Ishikawa (cell line): ENCODE data around the gene LIPG.

ENCODE experiments used
- CEBPB ChIP-seq: IDR thresholded peaks from 2 replicates; pipeline ENCODE4 v1.6.1; 2012
- CREB1 ChIP-seq: IDR thresholded peaks from 2 replicates; pipeline ENCODE4 v1.6.1; 2012; ENCODE audit warnings: low read depth
- EGR1 ChIP-seq: IDR thresholded peaks from 2 replicates; pipeline ENCODE4 v1.6.1; 2012
- EP300 ChIP-seq: IDR thresholded peaks from 2 replicates; pipeline ENCODE4 v1.6.1; 2012; ENCODE audit warnings: borderline replicate concordance
- FOXM1 ChIP-seq: IDR thresholded peaks from 2 replicates; pipeline ENCODE4 v1.6.1; 2012; ENCODE audit warnings: low read depth, borderline replicate concordance
- NFIC ChIP-seq: IDR thresholded peaks from 2 replicates; pipeline ENCODE4 v1.6.1; 2012
- RAD21 ChIP-seq: IDR thresholded peaks from 2 replicates; pipeline ENCODE4 v1.6.1; 2012; ENCODE audit warnings: low read depth
- TAF1 ChIP-seq: IDR thresholded peaks from 2 replicates; pipeline ENCODE4 v1.6.1; 2012; ENCODE audit warnings: low read depth, mild to moderate bottlenecking
- TCF12 ChIP-seq: IDR thresholded peaks from 2 replicates; pipeline ENCODE4 v1.6.1; 2012; ENCODE audit warnings: low read depth
- TEAD4 ChIP-seq: IDR thresholded peaks from 2 replicates; pipeline ENCODE4 v1.6.1; 2012
- YY1 ChIP-seq: IDR thresholded peaks from 2 replicates; pipeline ENCODE4 v1.6.1; 2012; ENCODE audit warnings: low read depth
- ZBTB7A ChIP-seq: IDR thresholded peaks from 2 replicates; pipeline ENCODE4 v1.6.1; 2012; ENCODE audit warnings: low read depth
- TF ChIP-seq, protein P1 (sequence below): IDR thresholded peaks from 2 replicates; pipeline ENCODE4 v1.6.1; 2012
- TF ChIP-seq, protein P2 (sequence below): IDR thresholded peaks from 2 replicates; pipeline ENCODE4 v1.6.1; 2012; ENCODE audit warnings: low read depth, mild to moderate bottlenecking
- TF ChIP-seq, protein P3 (sequence below): IDR thresholded peaks from 2 replicates; pipeline ENCODE4 v1.6.1; 2012

LIPG gene

DNA sequence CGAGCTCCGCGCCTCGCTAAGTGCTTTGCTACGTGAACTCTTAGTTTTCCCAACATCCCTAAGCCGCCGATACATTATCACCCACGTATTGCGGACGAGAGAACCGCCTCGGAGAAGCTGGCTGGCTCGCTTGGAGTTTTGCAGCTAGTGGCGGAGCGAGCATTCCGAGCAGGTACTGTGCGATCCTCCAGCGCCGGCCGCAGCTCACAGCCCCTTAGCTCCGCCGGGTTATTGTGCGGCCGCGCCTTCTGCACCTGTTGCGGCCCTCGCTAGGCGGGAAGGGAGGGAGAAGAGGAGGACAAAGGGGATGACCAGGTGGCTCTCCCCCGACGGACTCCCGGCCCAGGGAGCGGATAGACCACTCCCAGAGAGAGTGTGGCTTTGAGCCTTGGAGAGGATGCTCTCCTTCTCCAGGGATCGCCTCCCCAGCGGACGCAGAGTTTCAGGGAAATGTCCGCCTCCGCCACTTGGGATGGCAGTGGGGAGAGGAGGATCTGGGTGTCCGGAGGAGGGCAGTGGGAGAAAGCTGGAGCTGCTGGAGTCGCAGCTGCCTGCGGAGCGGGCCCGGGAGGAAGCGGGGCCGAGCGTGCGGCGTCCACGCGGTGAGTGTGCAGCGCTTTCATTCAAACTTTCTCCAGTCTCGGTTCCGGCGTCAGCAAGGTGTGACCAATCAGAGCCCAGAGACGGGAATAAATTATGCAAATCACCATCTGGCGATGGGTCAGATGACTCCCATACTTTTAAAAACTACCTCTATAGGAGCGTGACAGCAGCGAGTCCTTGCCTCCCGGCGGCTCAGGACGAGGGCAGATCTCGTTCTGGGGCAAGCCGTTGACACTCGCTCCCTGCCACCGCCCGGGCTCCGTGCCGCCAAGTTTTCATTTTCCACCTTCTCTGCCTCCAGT, at the start of gene LIPG:
Gene LIPG, plus strand, starts transcription at position 769 of the 905 bp plus-strand sequence. CDS start 252 bp downstream, outside the sequence.
- no peak for TF ChIP-seq FOXM1
- TF ChIP-seq, protein P1, sequence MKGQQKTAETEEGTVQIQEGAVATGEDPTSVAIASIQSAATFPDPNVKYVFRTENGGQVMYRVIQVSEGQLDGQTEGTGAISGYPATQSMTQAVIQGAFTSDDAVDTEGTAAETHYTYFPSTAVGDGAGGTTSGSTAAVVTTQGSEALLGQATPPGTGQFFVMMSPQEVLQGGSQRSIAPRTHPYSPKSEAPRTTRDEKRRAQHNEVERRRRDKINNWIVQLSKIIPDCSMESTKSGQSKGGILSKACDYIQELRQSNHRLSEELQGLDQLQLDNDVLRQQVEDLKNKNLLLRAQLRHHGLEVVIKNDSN = no peak
- no peak for TF ChIP-seq TAF1
- no peak for TF ChIP-seq NFIC
- TF ChIP-seq ZBTB7A = no peak
- TF ChIP-seq RAD21 = no peak
- TF ChIP-seq, protein P2, sequence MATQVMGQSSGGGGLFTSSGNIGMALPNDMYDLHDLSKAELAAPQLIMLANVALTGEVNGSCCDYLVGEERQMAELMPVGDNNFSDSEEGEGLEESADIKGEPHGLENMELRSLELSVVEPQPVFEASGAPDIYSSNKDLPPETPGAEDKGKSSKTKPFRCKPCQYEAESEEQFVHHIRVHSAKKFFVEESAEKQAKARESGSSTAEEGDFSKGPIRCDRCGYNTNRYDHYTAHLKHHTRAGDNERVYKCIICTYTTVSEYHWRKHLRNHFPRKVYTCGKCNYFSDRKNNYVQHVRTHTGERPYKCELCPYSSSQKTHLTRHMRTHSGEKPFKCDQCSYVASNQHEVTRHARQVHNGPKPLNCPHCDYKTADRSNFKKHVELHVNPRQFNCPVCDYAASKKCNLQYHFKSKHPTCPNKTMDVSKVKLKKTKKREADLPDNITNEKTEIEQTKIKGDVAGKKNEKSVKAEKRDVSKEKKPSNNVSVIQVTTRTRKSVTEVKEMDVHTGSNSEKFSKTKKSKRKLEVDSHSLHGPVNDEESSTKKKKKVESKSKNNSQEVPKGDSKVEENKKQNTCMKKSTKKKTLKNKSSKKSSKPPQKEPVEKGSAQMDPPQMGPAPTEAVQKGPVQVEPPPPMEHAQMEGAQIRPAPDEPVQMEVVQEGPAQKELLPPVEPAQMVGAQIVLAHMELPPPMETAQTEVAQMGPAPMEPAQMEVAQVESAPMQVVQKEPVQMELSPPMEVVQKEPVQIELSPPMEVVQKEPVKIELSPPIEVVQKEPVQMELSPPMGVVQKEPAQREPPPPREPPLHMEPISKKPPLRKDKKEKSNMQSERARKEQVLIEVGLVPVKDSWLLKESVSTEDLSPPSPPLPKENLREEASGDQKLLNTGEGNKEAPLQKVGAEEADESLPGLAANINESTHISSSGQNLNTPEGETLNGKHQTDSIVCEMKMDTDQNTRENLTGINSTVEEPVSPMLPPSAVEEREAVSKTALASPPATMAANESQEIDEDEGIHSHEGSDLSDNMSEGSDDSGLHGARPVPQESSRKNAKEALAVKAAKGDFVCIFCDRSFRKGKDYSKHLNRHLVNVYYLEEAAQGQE = no peak
- TF ChIP-seq TCF12 = no peak
- no peak for TF ChIP-seq CREB1
- TF ChIP-seq CEBPB = no peak
- no peak for TF ChIP-seq EP300
- TF ChIP-seq, protein P3, sequence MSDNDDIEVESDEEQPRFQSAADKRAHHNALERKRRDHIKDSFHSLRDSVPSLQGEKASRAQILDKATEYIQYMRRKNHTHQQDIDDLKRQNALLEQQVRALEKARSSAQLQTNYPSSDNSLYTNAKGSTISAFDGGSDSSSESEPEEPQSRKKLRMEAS = no peak
- no peak for TF ChIP-seq TEAD4
- TF ChIP-seq EGR1 = no peak
- TF ChIP-seq YY1 = no peak

DNA sequence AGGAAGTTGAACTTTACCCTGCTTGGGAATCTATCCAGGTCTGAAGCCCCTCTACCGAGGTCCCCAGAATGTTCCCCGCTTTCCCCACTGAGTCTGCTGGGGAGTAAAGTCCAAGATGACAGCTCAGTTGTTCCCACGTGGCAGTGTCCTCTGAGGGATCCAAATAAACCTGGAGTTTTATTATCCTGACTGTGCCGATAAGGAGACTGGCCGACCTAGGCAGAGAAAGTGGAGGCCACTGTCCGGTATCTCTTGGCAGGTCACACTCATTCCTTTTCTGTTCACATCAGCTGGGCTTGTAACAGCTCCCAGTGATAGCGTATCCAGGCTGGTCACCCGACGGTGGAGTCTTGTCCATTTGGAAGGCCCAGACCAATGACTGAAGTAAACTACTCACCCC, 47.3 kb upstream of the LIPG start:
- TF ChIP-seq EGR1 (no peak), TCF12 (no peak)

DNA sequence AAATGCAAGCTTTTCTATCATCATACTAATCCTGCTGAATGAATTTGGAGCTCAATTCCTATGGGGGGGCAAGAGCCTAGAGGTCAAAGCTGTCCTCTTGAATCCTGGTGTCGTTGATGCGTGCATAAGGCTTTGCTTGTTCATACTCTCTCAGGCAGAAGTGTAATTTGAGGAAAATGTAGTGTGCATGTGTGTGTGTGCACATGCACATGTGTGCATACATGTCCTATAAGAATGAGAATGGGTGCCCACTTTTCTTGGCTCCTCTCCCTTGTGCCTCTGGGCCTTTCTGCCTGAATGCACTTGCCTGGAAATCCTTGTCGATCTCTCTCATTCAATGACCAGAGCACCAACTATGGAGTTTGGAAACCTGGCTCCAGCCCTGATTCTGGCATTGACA, 46.3 kb upstream of the LIPG start:
- TF ChIP-seq TEAD4 = no peak
- no peak for TF ChIP-seq EP300
- no peak for TF ChIP-seq ZBTB7A
- no peak for TF ChIP-seq YY1
- no peak for TF ChIP-seq TAF1
- no peak for TF ChIP-seq TCF12
- TF ChIP-seq FOXM1 = no peak
- TF ChIP-seq, protein P2 = no peak
- TF ChIP-seq, protein P3 = no peak
- no peak for TF ChIP-seq RAD21
- no peak for TF ChIP-seq CREB1
- no peak for TF ChIP-seq CEBPB
- TF ChIP-seq, protein P1 = no peak
- no peak for TF ChIP-seq EGR1
- TF ChIP-seq NFIC = no peak

DNA sequence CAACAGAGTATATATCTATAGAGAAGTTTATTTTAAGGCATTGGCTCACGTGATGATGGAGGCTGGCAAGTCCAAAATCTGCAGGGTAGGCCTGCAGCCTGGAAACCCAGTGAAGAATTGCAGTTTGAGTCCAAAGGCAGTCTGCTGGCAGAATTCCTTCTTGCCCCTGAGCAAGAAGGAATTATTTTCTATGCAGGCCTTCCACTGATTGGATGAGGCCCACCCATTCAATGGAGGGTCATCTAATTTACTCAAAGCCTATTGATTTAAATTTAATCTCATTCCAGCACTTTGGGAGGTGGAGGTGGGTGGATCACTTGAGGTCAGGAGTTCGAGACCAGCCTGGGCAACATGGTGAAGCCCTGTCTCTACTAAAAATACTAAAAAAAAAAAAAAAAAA, 44.4 kb upstream of the LIPG start:
- TF ChIP-seq NFIC (no peak), EGR1 (no peak), TCF12 (no peak), EP300 (no peak), CEBPB (no peak), FOXM1 (no peak), YY1 (no peak), CREB1 (no peak), RAD21 (no peak), ZBTB7A (no peak), TAF1 (no peak), TEAD4 (no peak)
- TF ChIP-seq, protein P2 = no peak
- TF ChIP-seq, protein P1 = no peak
- TF ChIP-seq, protein P3 = no peak
